Left lung (tissue), 10 donors: ENCODE measurements around the gene CDHR3. TPM values are rescaled to one million over a fixed set of nuclear protein-coding genes. Genes with fewer than 3 reads are reported as not detected.

ENCODE experiments used
- ATAC-seq: fragments of 200-7000 bp; cut with Tn5 transposase; one replicate; pipeline ENCODE4 v1.9.1; 2020; ENCODE audit warnings: moderate library complexity
- DNase-seq, 4 donors: peaks; one replicate each; pipeline ENCODE4 v3.0.0-alpha.2; 2013 to 2020
- H3K27ac ChIP-seq, 2 donors: fragments of 200-600 bp; sonication (generic) in 1 of 2; one replicate each; pipeline versions ENCODE4 v1.5.0 to v1.8.0; 2020 to 2021
- H3K27me3 ChIP-seq, 2 donors: fragments of 200-600 bp; sonication (generic) in 1 of 2; one replicate each; pipeline versions ENCODE4 v1.5.0 to v1.8.0; 2020 to 2021
- H3K36me3 ChIP-seq, 2 donors: fragments of 200-600 bp; sonication (generic) in 1 of 2; one replicate each; pipeline versions ENCODE4 v1.5.0 to v1.8.0; 2020 to 2021
- H3K4me1 ChIP-seq, 2 donors: fragments of 200-600 bp; one replicate each; pipeline ENCODE4 v1.8.0; 2021
- H3K4me3 ChIP-seq, 2 donors: fragments of 200-600 bp; sonication (generic) in 1 of 2; one replicate each; pipeline versions ENCODE4 v1.5.0 to v1.8.0; 2020 to 2021; ENCODE audit warnings: mild to moderate bottlenecking in 1 of 2
- H3K9me3 ChIP-seq, 2 donors: fragments of 200-600 bp; sonication (generic) in 1 of 2; one replicate each; pipeline versions ENCODE4 v1.5.0 to v1.8.0; 2020 to 2021
- intact Hi-C, 2 donors: fragments of 100-400 bp; cut with DNase I; formaldehyde crosslinking; loops; one replicate each; pipeline versions ENCODE4 v1.11.2 to v1.14.2; 2022
- polyA plus RNA-seq, 6 donors: library from polyadenylated mRNA; unstranded; fragments of 120-200 nt; gene quantifications; one replicate each; pipeline ENCODE4 v1.2.1, GENCODE V29; 2013; ENCODE audit not compliant: insufficient read length in 6 of 6
- total RNA-seq, 2 donors: library from RNA; stranded (reverse); fragmentation: NEBNext Ultra II Directional; extraction: Animal tissue kit (Norgen Biotek cat#: 25700); gene quantifications; one replicate each; pipeline ENCODE4 v1.2.1, GENCODE V29; 2021
- TF ChIP-seq, protein P1 (sequence below), 2 donors: fragments of 200-600 bp; sonication (generic) in 1 of 2; IDR thresholded peaks; one replicate each; pipeline versions ENCODE4 v1.5.0 to v1.8.0; 2021; ENCODE audit warnings: antibody characterized with exemption in 2 of 2
- donor health status: DM: no; HTN: yes; CAD: no.
- donor health status: DM: no; HTN: no; CAD: no.

Gene CDHR3
- total and polyA plus RNA-seq, 8 donors, result 2.8 to 44.0 (median 24.8) TPM

DNA sequence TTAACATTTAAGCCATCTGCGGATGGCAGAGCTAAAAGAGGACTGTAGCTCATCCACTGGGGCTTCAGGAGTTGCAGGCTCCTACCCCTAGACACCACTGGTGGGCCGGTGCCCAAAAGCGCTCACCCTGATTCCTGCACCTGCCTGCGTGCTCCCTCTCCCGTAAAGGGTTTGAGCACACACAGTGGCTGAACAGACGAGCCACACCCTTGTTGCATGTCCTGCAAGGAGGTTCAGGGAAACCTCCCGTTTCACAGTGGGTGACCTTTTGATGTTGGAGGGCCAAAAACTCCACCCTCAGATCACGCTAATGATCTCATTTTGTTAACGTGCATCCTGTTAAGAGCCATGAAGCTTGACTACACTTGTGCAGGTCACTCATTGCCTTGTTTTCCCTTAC is 111.2 kb downstream of the CDHR3 start:
- H3K27ac ChIP-seq, result no peak overlapping the region
- no peaks in the 10 kb centered on the region for H3K27me3 ChIP-seq
- H3K4me1 ChIP-seq, result peaks cover 12 to 32% of the 10 kb centered on the region in 2 donors
- intact Hi-C loops, result no loop called here
- no peaks in the 10 kb centered on the region for H3K9me3 ChIP-seq
- H3K36me3 ChIP-seq, result no peaks in the 10 kb centered on the region
- ATAC-seq, result no peak
- DNase-seq, result peak in 1 of 4 donors; percentile 49
- H3K4me3 ChIP-seq, result no peak overlapping the region
- TF ChIP-seq, protein P1, sequence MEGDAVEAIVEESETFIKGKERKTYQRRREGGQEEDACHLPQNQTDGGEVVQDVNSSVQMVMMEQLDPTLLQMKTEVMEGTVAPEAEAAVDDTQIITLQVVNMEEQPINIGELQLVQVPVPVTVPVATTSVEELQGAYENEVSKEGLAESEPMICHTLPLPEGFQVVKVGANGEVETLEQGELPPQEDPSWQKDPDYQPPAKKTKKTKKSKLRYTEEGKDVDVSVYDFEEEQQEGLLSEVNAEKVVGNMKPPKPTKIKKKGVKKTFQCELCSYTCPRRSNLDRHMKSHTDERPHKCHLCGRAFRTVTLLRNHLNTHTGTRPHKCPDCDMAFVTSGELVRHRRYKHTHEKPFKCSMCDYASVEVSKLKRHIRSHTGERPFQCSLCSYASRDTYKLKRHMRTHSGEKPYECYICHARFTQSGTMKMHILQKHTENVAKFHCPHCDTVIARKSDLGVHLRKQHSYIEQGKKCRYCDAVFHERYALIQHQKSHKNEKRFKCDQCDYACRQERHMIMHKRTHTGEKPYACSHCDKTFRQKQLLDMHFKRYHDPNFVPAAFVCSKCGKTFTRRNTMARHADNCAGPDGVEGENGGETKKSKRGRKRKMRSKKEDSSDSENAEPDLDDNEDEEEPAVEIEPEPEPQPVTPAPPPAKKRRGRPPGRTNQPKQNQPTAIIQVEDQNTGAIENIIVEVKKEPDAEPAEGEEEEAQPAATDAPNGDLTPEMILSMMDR (IDR thresholded peaks at IDR 0.05), result no peak

DNA sequence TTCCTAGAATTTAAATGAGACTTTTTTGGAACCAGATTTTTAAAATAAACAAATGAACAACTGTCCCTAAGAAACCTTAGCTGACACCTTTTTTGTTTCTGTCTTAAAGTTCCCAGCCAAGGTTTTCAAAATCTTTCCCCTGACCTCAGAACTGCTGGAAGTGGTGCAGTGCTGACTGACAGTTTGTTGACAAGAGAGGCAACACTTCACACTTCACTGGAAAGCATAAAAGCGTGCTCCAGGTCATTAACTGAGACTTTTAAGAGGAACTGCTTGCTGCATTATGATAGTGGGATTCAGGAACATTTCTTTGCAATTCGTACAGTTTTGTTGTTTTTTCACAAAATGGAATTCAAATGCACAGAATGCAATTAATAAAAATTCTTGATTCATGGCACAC is 112.9 kb downstream of the CDHR3 start:
- Histone ChIP-seq H3K9me3 (no peaks in the 10 kb centered on the region), H3K27me3 (no peaks in the 10 kb centered on the region), H3K36me3 (no peaks in the 10 kb centered on the region), H3K4me3 (no peak overlapping the region), H3K27ac (no peak overlapping the region), H3K4me1 (peaks cover 16 to 25% of the 10 kb centered on the region in 2 donors)
- intact Hi-C loops, result no loop called here
- TF ChIP-seq, protein P1 (IDR thresholded peaks at IDR 0.05), result no peak
- ATAC-seq (peak; percentile 25), DNase-seq (no peak)

DNA sequence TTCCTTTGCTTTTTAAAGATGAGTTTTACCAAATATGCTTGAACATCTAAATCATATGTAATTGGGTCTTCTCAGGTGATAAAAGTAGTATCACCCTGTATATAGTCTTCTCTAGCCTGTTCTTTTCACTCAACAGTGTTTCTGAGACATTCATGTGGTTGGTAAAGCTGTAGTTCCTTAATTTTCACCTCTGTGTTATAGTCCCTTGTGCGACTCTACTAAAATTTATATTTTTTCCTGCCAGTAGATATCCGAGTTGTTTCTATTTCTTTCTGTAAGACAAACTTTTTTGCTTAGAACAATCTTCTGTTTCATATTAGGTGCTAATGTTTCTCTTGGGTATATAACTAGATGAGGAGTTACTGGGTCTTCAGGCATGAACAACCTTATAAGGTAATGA is 113.5 kb downstream of the CDHR3 start:
- Histone ChIP-seq H3K4me1 (peaks cover 12 to 19% of the 10 kb centered on the region in 2 donors), H3K27me3 (no peaks in the 10 kb centered on the region), H3K27ac (no peak overlapping the region), H3K36me3 (no peaks in the 10 kb centered on the region), H3K9me3 (no peaks in the 10 kb centered on the region), H3K4me3 (no peak overlapping the region)
- DNase-seq (no peak), ATAC-seq (no peak)
- TF ChIP-seq, protein P1 (IDR thresholded peaks at IDR 0.05), result no peak
- intact Hi-C loops, result no loop called here

DNA sequence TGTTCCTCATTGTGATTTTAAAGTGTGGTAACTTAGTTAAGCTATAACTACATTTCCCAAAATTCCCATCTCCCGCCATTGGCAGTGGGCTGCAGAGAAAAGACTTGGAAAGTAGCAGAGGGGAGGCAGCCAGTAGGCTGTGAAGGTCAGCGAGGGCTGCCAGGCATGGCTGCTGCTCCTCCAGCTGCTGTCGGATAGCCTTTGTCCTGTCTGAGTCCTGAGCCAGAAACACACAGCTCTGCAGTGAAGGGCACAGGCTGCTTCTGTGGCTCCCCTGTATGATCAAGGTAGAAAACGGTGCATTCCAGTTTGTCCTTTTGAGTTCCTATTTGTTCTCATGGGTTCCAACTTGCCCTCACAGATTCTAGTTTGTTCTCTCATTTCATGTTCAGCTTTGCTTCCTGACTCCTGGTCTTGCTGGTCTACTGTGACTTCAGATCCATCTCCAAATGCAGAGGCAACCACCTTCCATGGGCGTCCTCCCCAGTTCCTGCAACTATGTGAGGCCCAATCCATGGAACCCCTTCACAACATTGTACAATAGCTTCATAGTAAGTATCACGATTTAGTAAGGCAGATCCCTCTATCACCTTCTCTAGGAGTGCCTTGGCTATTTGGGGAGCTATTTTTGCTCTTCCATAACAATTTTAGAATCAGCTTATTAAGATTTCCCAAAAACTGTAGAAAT is 117.4 kb downstream of the CDHR3 start:
- Histone ChIP-seq H3K27me3 (no peaks in the 10 kb centered on the region), H3K9me3 (no peaks in the 10 kb centered on the region), H3K4me1 (peaks cover 0 to 5% of the 10 kb centered on the region in 2 donors), H3K27ac (no peak overlapping the region), H3K4me3 (no peak overlapping the region), H3K36me3 (no peaks in the 10 kb centered on the region)
- TF ChIP-seq, protein P1 (IDR thresholded peaks at IDR 0.05), result no peak
- no peak for ATAC-seq
- DNase-seq, result no peak
- intact Hi-C loops, result no loop called here

DNA sequence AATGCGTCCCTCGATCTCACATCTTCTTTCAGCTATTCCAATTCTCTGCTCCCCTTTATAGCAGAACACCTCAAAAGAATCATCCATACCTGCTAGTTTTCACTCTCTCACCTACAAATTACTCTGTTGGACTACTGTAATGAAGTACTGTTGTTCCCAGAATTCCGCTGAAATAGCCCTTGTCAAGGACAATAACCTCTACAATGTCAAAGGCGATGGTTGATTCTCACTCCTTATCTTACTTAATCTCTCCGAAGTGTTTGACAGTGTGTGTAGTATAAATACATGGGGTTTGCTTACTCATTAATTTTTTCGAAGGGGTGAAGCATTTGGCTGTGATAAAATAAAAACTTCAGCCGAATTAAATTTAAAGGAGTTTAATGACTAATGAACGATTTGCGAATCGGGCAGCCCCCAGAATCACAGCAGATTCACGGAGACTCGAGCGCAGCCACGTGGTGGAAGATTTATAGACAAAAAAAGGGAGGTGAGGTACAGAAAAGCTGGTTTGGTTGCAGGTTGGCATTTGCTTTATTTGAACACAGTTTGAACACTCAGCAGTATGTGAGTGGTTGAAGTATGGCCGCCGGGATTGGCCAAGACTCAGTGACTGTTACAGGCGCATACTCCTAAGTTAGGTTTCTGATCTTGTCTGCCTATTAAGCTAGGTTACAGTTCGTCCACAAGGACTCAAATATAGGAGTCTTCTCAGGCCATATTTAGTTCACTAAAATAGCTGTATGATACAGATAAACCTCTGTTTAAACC is 119.2 kb downstream of the CDHR3 start:
- H3K4me3 ChIP-seq, result no peak overlapping the region

More for the DNA sequence above, 119.2 kb downstream of the CDHR3 start:
- intact Hi-C loops, result no loop called here
- Histone ChIP-seq H3K36me3 (no peaks in the 10 kb centered on the region), H3K27ac (no peak overlapping the region), H3K4me1 (peaks cover 0 to 5% of the 10 kb centered on the region in 2 donors), H3K27me3 (no peaks in the 10 kb centered on the region), H3K9me3 (no peaks in the 10 kb centered on the region)
- ATAC-seq, result peak; percentile 83
- TF ChIP-seq, protein P1 (IDR thresholded peaks at IDR 0.05), result no peak
- peak in 1 of 4 donors; percentile 70 for DNase-seq
